Tibial nerve (tissue), 4 donors: ENCODE results near the gene PRKCE.

Experiments
- EP300 ChIP-seq, 2 donors: sonication (generic); formaldehyde crosslinking; IDR thresholded peaks; one replicate each; pipeline ENCODE4 v1.6.1; 2017; ENCODE audit warnings: antibody characterized with exemption in 2 of 2, mild to moderate bottlenecking in 1 of 2
- POLR2A ChIP-seq, 2 donors: fragments of 450-650 bp; IDR thresholded peaks; one replicate each; pipeline ENCODE4 v1.6.1; 2017; ENCODE audit warnings: antibody characterized with exemption in 2 of 2, mild to moderate bottlenecking in 2 of 2, moderate library complexity in 2 of 2
- TF ChIP-seq, protein P1 (sequence below), 5 experiments: fragments of 200-600 bp in 3 of 5; fragments of 450-650 bp in 2 of 5; sonication (generic) in 3 of 5; IDR thresholded peaks; one replicate each; pipeline ENCODE4 v1.5.1; 2016 to 2019; ENCODE audit warnings: antibody characterized with exemption in 5 of 5, mild to moderate bottlenecking in 3 of 5, moderate library complexity in 2 of 5

DNA sequence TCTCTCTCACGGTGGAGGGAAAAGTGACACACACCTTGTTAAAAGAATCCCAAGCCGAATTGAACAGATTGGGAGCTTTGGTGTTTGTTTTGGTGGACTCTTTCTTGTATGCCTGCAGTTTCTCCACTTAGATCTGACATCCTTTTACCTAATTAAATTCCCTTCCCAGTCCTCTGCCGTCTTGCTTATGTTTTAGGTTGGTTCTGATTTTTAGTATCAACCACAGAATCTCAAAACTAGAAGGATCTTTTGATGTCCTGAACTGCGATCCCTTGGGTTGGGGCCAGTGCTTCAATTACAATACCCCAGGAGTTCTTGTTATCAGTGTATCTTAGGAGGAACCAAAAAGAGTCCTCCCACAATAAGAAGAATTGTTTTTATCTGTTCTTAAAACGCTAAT, 112.3 kb downstream of the PRKCE start:
- TF ChIP-seq, protein P1, sequence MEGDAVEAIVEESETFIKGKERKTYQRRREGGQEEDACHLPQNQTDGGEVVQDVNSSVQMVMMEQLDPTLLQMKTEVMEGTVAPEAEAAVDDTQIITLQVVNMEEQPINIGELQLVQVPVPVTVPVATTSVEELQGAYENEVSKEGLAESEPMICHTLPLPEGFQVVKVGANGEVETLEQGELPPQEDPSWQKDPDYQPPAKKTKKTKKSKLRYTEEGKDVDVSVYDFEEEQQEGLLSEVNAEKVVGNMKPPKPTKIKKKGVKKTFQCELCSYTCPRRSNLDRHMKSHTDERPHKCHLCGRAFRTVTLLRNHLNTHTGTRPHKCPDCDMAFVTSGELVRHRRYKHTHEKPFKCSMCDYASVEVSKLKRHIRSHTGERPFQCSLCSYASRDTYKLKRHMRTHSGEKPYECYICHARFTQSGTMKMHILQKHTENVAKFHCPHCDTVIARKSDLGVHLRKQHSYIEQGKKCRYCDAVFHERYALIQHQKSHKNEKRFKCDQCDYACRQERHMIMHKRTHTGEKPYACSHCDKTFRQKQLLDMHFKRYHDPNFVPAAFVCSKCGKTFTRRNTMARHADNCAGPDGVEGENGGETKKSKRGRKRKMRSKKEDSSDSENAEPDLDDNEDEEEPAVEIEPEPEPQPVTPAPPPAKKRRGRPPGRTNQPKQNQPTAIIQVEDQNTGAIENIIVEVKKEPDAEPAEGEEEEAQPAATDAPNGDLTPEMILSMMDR (IDR thresholded peaks at IDR 0.05), result no peak
- TF ChIP-seq POLR2A (IDR thresholded peaks at IDR 0.05) (no peak), EP300 (IDR thresholded peaks at IDR 0.05) (no peak)
